Panc1 (cell line): ENCODE results near the gene ZNF547.

Experiments used
- POLR2AphosphoS5 ChIP-seq: IDR thresholded peaks from 2 replicates; pipeline ENCODE4 v1.6.1; 2012; ENCODE audit warnings: mild to moderate bottlenecking, low read depth, low read length, moderate library complexity
- SIN3A ChIP-seq: IDR thresholded peaks from 2 replicates; pipeline ENCODE4 v1.6.1; 2012; ENCODE audit warnings: low read depth, mild to moderate bottlenecking, low read length, moderate library complexity, borderline replicate concordance; ENCODE audit not compliant: insufficient read depth
- TCF7L2 ChIP-seq: IDR thresholded peaks from 2 replicates; pipeline ENCODE4 v1.6.1; 2011; ENCODE audit warnings: mild to moderate bottlenecking, low read depth, low read length, inconsistent platforms
- TF ChIP-seq, protein P1 (sequence below), 2 experiments: IDR thresholded peaks; 2 replicates each; pipeline ENCODE4 v1.6.1; 2011 to 2012; ENCODE audit warnings: low read depth in 2 of 2, control low read depth in 1 of 2, low read length in 1 of 2, mild to moderate bottlenecking in 1 of 2, moderate library complexity in 1 of 2; ENCODE audit not compliant: insufficient read depth in 1 of 2
- TF ChIP-seq, protein P2 (sequence below): fragments of 450-650 bp; IDR thresholded peaks from 2 replicates; pipeline ENCODE4 v1.5.1; 2017; ENCODE audit warnings: mild to moderate bottlenecking

DNA sequence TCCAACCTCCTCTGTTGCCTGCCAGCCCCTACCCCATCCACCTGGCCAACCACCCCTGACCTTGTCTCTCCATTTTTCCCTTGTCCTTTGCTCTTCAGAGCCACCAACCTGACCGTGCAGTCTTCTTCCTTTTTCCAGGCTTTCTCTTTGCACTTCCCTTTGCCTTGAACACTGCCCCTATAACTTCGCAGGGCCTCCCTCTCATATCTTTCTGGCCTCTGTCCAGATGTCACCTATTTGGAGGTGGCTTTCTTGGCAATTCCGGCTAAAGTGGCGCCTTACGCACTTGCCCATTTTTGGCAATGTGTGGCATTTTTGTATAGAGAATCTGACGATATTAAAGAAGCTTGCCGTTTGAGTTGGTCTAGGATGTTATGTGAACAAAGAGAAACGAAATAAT, 42.2 kb upstream of the ZNF547 start:
- TF ChIP-seq, protein P1, sequence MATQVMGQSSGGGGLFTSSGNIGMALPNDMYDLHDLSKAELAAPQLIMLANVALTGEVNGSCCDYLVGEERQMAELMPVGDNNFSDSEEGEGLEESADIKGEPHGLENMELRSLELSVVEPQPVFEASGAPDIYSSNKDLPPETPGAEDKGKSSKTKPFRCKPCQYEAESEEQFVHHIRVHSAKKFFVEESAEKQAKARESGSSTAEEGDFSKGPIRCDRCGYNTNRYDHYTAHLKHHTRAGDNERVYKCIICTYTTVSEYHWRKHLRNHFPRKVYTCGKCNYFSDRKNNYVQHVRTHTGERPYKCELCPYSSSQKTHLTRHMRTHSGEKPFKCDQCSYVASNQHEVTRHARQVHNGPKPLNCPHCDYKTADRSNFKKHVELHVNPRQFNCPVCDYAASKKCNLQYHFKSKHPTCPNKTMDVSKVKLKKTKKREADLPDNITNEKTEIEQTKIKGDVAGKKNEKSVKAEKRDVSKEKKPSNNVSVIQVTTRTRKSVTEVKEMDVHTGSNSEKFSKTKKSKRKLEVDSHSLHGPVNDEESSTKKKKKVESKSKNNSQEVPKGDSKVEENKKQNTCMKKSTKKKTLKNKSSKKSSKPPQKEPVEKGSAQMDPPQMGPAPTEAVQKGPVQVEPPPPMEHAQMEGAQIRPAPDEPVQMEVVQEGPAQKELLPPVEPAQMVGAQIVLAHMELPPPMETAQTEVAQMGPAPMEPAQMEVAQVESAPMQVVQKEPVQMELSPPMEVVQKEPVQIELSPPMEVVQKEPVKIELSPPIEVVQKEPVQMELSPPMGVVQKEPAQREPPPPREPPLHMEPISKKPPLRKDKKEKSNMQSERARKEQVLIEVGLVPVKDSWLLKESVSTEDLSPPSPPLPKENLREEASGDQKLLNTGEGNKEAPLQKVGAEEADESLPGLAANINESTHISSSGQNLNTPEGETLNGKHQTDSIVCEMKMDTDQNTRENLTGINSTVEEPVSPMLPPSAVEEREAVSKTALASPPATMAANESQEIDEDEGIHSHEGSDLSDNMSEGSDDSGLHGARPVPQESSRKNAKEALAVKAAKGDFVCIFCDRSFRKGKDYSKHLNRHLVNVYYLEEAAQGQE (IDR thresholded peaks at IDR 0.05; ENCODE audit: insufficient read depth in 1 of 2, low read depth in 2 of 2, low read length in 1 of 2): no peak
- TF ChIP-seq, protein P2, sequence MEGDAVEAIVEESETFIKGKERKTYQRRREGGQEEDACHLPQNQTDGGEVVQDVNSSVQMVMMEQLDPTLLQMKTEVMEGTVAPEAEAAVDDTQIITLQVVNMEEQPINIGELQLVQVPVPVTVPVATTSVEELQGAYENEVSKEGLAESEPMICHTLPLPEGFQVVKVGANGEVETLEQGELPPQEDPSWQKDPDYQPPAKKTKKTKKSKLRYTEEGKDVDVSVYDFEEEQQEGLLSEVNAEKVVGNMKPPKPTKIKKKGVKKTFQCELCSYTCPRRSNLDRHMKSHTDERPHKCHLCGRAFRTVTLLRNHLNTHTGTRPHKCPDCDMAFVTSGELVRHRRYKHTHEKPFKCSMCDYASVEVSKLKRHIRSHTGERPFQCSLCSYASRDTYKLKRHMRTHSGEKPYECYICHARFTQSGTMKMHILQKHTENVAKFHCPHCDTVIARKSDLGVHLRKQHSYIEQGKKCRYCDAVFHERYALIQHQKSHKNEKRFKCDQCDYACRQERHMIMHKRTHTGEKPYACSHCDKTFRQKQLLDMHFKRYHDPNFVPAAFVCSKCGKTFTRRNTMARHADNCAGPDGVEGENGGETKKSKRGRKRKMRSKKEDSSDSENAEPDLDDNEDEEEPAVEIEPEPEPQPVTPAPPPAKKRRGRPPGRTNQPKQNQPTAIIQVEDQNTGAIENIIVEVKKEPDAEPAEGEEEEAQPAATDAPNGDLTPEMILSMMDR: no peak
- TF ChIP-seq POLR2AphosphoS5 (no peak), TCF7L2 (no peak), SIN3A (0 out of 2 replicates have a peak, but pooled peaks have one; percentile 3)
